ENCODE data around the gene ERGIC2.

Gene ERGIC2

GRCh38 chr12:29334937-29335336 is 46.0 kb downstream of the ERGIC2 start:
- ChIA-PET POLR2A (no interaction called here), CTCF (interaction anchor here (1.3 to 1.7 kb wide), 2 partner anchors 12 to 17 kb away, joined by 3 to 9 read pairs; no protein-coding TSS in a partner anchor)
- Histone ChIP-seq H3K9me3 (ENCODE audit: control insufficient read depth, insufficient read depth, low read depth, low read length) (no peaks in the 10 kb centered on the region), H3K27ac (ENCODE audit: extremely low read depth, low read depth, low read length) (no peak overlapping the region), H3K4me1 (ENCODE audit: control insufficient read depth, insufficient read depth, low read length) (no peaks in the 10 kb centered on the region), H3K36me3 (ENCODE audit: control insufficient read depth in 2 of 2, insufficient read depth in 1 of 2, low read length in 2 of 2) (peaks cover 7 to 13% of the 10 kb centered on the region in 2 experiments), H3K4me3 (ENCODE audit: low read depth, low read length) (no peak overlapping the region)
- TF ChIP-seq FEZF1 (tag by site-specific recombination; IDR thresholded peaks at IDR 0.05), result no peak
- no peak for TF ChIP-seq ZBTB10 (tag by site-specific recombination; IDR thresholded peaks at IDR 0.05)
- TF ChIP-seq ZBTB17 (tag by site-specific recombination; IDR thresholded peaks at IDR 0.05), result no peak
- TF ChIP-seq SETDB1 (IDR thresholded peaks at IDR 0.05; ENCODE audit: insufficient read length, low read length), result no peak
- no peak for TF ChIP-seq ZNF610 (tag by site-specific recombination; IDR thresholded peaks at IDR 0.05; ENCODE audit: borderline replicate concordance)
- TF ChIP-seq ZNF621 (tag by site-specific recombination; IDR thresholded peaks at IDR 0.05), result no peak
- no peak for TF ChIP-seq ZNF214 (tag by site-specific recombination; IDR thresholded peaks at IDR 0.05; ENCODE audit: borderline replicate concordance)
- no peak for TF ChIP-seq ZNF132 (tag by site-specific recombination; IDR thresholded peaks at IDR 0.05; ENCODE audit: borderline replicate concordance)
- TF ChIP-seq ATF2 (tag by site-specific recombination; IDR thresholded peaks at IDR 0.05; ENCODE audit: low read depth), result no peak
- TF ChIP-seq ZNF16 (tag by site-specific recombination; IDR thresholded peaks at IDR 0.05; ENCODE audit: low read depth), result no peak

DNA sequence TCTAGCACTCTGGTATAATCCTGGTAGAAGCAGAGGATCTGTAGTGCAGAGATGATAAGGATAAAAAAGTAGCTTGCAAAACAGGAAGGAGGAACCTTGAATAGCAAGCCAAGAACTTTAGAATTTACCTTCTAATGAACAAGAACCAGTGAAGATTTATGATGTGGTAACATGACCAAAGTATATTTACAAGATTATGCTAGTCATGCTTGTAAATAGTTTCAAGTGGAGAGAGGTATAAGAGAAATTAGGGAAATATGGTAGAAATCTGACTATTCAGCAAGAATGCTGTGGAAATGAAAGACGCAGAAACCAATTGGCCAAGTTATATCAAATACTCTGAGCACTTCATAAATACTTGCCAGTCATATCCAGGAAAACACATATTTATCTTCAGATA is 47.8 kb downstream of the ERGIC2 start:
- Histone ChIP-seq H3K4me1 (ENCODE audit: control insufficient read depth, insufficient read depth, low read length) (no peaks in the 10 kb centered on the region), H3K4me3 (ENCODE audit: low read depth, low read length) (no peak overlapping the region), H3K27ac (ENCODE audit: extremely low read depth, low read depth, low read length) (no peak overlapping the region), H3K36me3 (ENCODE audit: control insufficient read depth in 2 of 2, insufficient read depth in 1 of 2, low read length in 2 of 2) (peaks cover 0 to 8% of the 10 kb centered on the region in 2 experiments; a peak in 2 of 3 replicates), H3K9me3 (ENCODE audit: control insufficient read depth, insufficient read depth, low read depth, low read length) (no peaks in the 10 kb centered on the region)
- CTCF ChIA-PET, result interaction anchor here (0.6 to 1.6 kb wide), 2 partner anchors 16 to 23 kb away, joined by 3 read pairs; no protein-coding TSS in a partner anchor
- POLR2A ChIA-PET, result no interaction called here
- TF ChIP-seq ZNF157 (tag by site-specific recombination; IDR thresholded peaks at IDR 0.05) (no peak), CTCF (tag by site-specific recombination; IDR thresholded peaks at IDR 0.05) (no peak), ZNF449 (tag by site-specific recombination; IDR thresholded peaks at IDR 0.05) (no peak), ZNF146 (tag by site-specific recombination; IDR thresholded peaks at IDR 0.05) (no peak)

DNA sequence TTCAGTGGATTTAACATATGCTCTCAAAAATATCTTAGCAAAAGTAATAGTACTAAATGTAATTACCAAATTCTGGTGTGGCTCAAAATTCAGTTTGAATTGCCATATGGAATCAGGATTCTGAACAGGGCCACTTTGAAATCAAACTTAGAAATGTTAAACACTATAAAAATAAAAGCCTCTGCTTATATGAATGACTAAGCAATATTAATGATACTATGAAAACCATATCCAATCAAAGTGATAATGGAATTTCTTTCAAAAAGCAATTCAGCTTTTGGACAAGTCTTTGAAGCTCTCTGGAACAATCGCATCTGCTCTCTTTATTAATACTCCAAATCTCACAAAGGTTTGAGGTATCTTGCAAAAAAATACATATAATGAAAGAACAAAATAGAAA is 51.6 kb downstream of the ERGIC2 start:
- no peak overlapping the region for H3K27ac ChIP-seq (ENCODE audit: extremely low read depth, low read depth, low read length)
- peaks cover 0 to 8% of the 10 kb centered on the region in 2 experiments; a peak in 2 of 3 replicates for H3K36me3 ChIP-seq (ENCODE audit: control insufficient read depth in 2 of 2, insufficient read depth in 1 of 2, low read length in 2 of 2)
- no peaks in the 10 kb centered on the region for H3K9me3 ChIP-seq (ENCODE audit: control insufficient read depth, insufficient read depth, low read depth, low read length)
- ChIA-PET POLR2A (no interaction called here), CTCF (interaction anchor here (0.6 to 2.2 kb wide), 2 partner anchors 11 to 238 kb away, joined by 4 to 7 read pairs; no protein-coding TSS in a partner anchor)
- no peaks in the 10 kb centered on the region for H3K4me1 ChIP-seq (ENCODE audit: control insufficient read depth, insufficient read depth, low read length)
- no peak overlapping the region for H3K4me3 ChIP-seq (ENCODE audit: low read depth, low read length)
- TF ChIP-seq, protein P1, sequence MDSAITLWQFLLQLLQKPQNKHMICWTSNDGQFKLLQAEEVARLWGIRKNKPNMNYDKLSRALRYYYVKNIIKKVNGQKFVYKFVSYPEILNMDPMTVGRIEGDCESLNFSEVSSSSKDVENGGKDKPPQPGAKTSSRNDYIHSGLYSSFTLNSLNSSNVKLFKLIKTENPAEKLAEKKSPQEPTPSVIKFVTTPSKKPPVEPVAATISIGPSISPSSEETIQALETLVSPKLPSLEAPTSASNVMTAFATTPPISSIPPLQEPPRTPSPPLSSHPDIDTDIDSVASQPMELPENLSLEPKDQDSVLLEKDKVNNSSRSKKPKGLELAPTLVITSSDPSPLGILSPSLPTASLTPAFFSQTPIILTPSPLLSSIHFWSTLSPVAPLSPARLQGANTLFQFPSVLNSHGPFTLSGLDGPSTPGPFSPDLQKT (IDR thresholded peaks at IDR 0.05; ENCODE audit: borderline replicate concordance, low read depth, low read length), result no peak
- TF ChIP-seq IKZF3 (tag by site-specific recombination; IDR thresholded peaks at IDR 0.05) (no peak), OVOL3 (tag by site-specific recombination; IDR thresholded peaks at IDR 0.05) (no peak)
